PC-9 (cell line): Measurements from ENCODE around the gene TLE3. TPM values are rescaled to one million over a fixed set of nuclear protein-coding genes. Genes with fewer than 3 reads are reported as not detected.

Source experiments
- Bru-seq: library from RNA; stranded (reverse); fragments of 400-500 nt; gene quantifications from one replicate; lab custom pipeline; 2021; lab: Mats Ljungman, UMichigan
- BruChase-seq, 2 experiments: library from RNA; stranded (reverse); fragments of 400-500 nt; gene quantifications; one replicate each; lab custom pipeline; 2021; lab: Mats Ljungman, UMichigan
- BruUV-seq: library from RNA; stranded (reverse); fragments of 400-500 nt; replicated peaks from 2 replicates; lab custom pipeline; 2021; lab: Mats Ljungman, UMichigan
- CTCF ChIA-PET: fragments of 300-600 bp; sonication (Branson Sonifier 250); formaldehyde crosslinking; loops from one replicate; lab custom pipeline; 2022; ENCODE audit warnings: antibody characterized with exemption; lab: Charles Lee
- POLR2A ChIA-PET: fragments of 300-600 bp; sonication (Branson Sonifier 250); formaldehyde crosslinking; loops from one replicate; lab custom pipeline; 2022; ENCODE audit warnings: antibody characterized with exemption; ENCODE audit not compliant: unreplicated experiment; lab: Charles Lee
- DNase-seq, 2 experiments: peaks; one replicate each; pipeline versions ENCODE4 v3.0.0 to v3.0.0-alpha.2; 2015 to 2022; ENCODE audit warnings: mixed read lengths in 1 of 2
- H2AFZ ChIP-seq: fragments of 200-600 bp; sonication (generic); 2 replicates; pipeline ENCODE4 v1.8.1; 2017; ENCODE audit warnings: antibody characterized with exemption
- H3F3A ChIP-seq: fragments of 200-600 bp; sonication (generic); 2 replicates; pipeline ENCODE4 v1.8.1; 2017; ENCODE audit warnings: antibody characterized with exemption, mild to moderate bottlenecking, low read depth; ENCODE audit not compliant: insufficient read depth
- H3K27ac ChIP-seq: fragments of 200-600 bp; sonication (generic); 2 replicates; pipeline ENCODE4 v1.6.1; 2016; ENCODE audit warnings: mixed run types
- H3K27me3 ChIP-seq: fragments of 200-600 bp; sonication (generic); 2 replicates; pipeline ENCODE4 v1.6.1; 2016; ENCODE audit warnings: low read depth, mixed run types; ENCODE audit not compliant: insufficient read depth
- H3K36me3 ChIP-seq: fragments of 200-600 bp; sonication (generic); 2 replicates; pipeline ENCODE4 v1.6.1; 2016; ENCODE audit warnings: low read depth, mixed run types
- H3K4me1 ChIP-seq: fragments of 200-600 bp; sonication (generic); replicated peaks from 2 replicates; pipeline ENCODE4 v1.6.1; 2016; ENCODE audit warnings: mixed run types; ENCODE audit not compliant: insufficient read depth
- H3K4me2 ChIP-seq: fragments of 200-600 bp; sonication (generic); 2 replicates; pipeline ENCODE4 v1.6.1; 2017; ENCODE audit warnings: mixed run types
- H3K4me3 ChIP-seq: fragments of 200-600 bp; sonication (generic); 2 replicates; pipeline ENCODE4 v1.6.1; 2016; ENCODE audit warnings: mixed run types
- H3K79me2 ChIP-seq: fragments of 200-600 bp; sonication (generic); 2 replicates; pipeline ENCODE4 v1.6.1; 2017; ENCODE audit warnings: low read depth, mixed run types
- H3K9me2 ChIP-seq: fragments of 200-600 bp; sonication (generic); 2 replicates; pipeline ENCODE4 v1.8.1; 2017; ENCODE audit warnings: mild to moderate bottlenecking; ENCODE audit not compliant: insufficient read depth
- H3K9me3 ChIP-seq: fragments of 200-600 bp; sonication (generic); 2 replicates; pipeline ENCODE4 v1.8.1; 2016; ENCODE audit warnings: low read depth; ENCODE audit not compliant: insufficient read depth
- H4K20me1 ChIP-seq: fragments of 200-600 bp; sonication (generic); 2 replicates; pipeline ENCODE4 v1.8.1; 2017; ENCODE audit not compliant: insufficient read depth
- CTCF ChIP-seq: fragments of 200-600 bp; sonication (generic); conservative IDR thresholded peaks from 2 replicates; pipeline ENCODE4 v1.6.1; 2017; ENCODE audit warnings: mixed run types, antibody characterized with exemption, mild to moderate bottlenecking, moderate library complexity
- EZH2 ChIP-seq: fragments of 200-600 bp; sonication (generic); IDR thresholded peaks from 2 replicates; pipeline ENCODE4 v1.8.0; 2017; ENCODE audit warnings: antibody characterized with exemption, low read depth
- intact Hi-C: fragments of 100-400 bp; cut with micrococcal nuclease; formaldehyde crosslinking; loops from one replicate; pipeline ENCODE4 v1.10.0; 2022; ENCODE audit not compliant: unreplicated experiment
- long read RNA-seq: library from polyadenylated mRNA; stranded (forward); transcript quantifications from one replicate; pipeline ENCODE4 v2.0.0, GENCODE V29; 2022
- total RNA-seq: library from RNA; stranded (reverse); gene quantifications from 2 replicates; pipeline ENCODE4 v1.2.3, GENCODE V29; 2021

Gene TLE3
- total RNA-seq, result 51.3 and 72.4 TPM in 2 replicates
- Bru-seq, nascent RNA, result percentile 73 among the genes with signal in this experiment
- percentile 70 among the genes with signal in this experiment for BruChase-seq, experiment 1, labeled RNA remaining after a 2-hour chase
- percentile 79 among the genes with signal in this experiment for BruChase-seq, experiment 2, labeled RNA remaining after a 6-hour chase
- long read RNA-seq, partial matches to known transcripts, result 8 of 26 reads
- long read RNA-seq, other reads (novel, unspliced or antisense), result 18 of 26 reads

- Histone ChIP-seq H3F3A (peaks cover 21% of the 10 kb centered on the region), H3K4me3 (peak within 1 kb of the TSS; percentile 84), H4K20me1 (peaks cover 10% of the 10 kb centered on the region), H2AFZ (peak within 1 kb of the TSS; percentile 68), H3K27ac (peak within 1 kb of the TSS; percentile 78), H3K36me3 (no peaks in the 10 kb centered on the region), H3K9me2 (no peaks in the 10 kb centered on the region), H3K27me3 (no peaks in the 10 kb centered on the region), H3K79me2 (peaks cover 47% of the 10 kb centered on the region), H3K4me2 (peak within 1 kb of the TSS; percentile 91), H3K9me3 (no peaks in the 10 kb centered on the region), H3K4me1 (peaks cover 48% of the 10 kb centered on the region)
- DNase-seq, result peak; percentile 91 to 97
- ChIA-PET CTCF (interaction anchor here (0.5 to 0.6 kb wide), 2 partner anchors 377 to 518 kb away, joined by 4 to 7 read pairs; no protein-coding TSS in a partner anchor), POLR2A (interaction anchor here (0.7 to 1.0 kb wide), 4 partner anchors 373 to 513 kb away, joined by 3 to 4 read pairs (median 4); no protein-coding TSS in a partner anchor)
- TF ChIP-seq CTCF (peak; percentile 55; the same call in 1 of the 2 replicates), EZH2 (no peak)
- intact Hi-C loops, result loop anchor here (1.0 to 10.0 kb wide), 11 partner anchors 145 to 617 kb away; no protein-coding TSS in a partner anchor
- BruUV-seq, result TSS peak; percentile 55
These were observed at the start of gene TLE3 for GRCh38 chr15:70097321-70098152. Gene TLE3 (minus strand): TSS chr15:70097917. CDS start chr15:70096798, 1,119 bp downstream.

- DNase-seq, result no peak
- Histone ChIP-seq H3K4me1 (peaks cover 27% of the 10 kb centered on the region), H3K9me2 (no peaks in the 10 kb centered on the region), H2AFZ (no peak overlapping the region), H3K4me3 (no peak overlapping the region), H3K27me3 (no peaks in the 10 kb centered on the region), H3K27ac (no peak overlapping the region), H3K36me3 (no peaks in the 10 kb centered on the region), H4K20me1 (no peaks in the 10 kb centered on the region), H3K79me2 (no peaks in the 10 kb centered on the region), H3K4me2 (no peak overlapping the region), H3K9me3 (no peaks in the 10 kb centered on the region), H3F3A (peaks cover 5% of the 10 kb centered on the region; the same call in 1 of the 2 replicates)
- no TSS peak for BruUV-seq
- intact Hi-C loops, result no loop called here
- CTCF ChIA-PET, result interaction anchor here (0.5 kb wide), 1 partner anchor 9 kb away, joined by 3 read pairs; no protein-coding TSS in a partner anchor
- POLR2A ChIA-PET, result no interaction called here
- TF ChIP-seq CTCF, result no peak
- TF ChIP-seq EZH2, result no peak
These were observed 49.6 kb upstream of the TLE3 start for GRCh38 chr15:70147178-70147760.

- Histone ChIP-seq H3K27ac (no peak overlapping the region), H3K9me3 (no peaks in the 10 kb centered on the region), H3K79me2 (no peaks in the 10 kb centered on the region), H3K27me3 (no peaks in the 10 kb centered on the region), H3K36me3 (no peaks in the 10 kb centered on the region), H3K4me1 (peaks cover 32% of the 10 kb centered on the region), H3K4me3 (no peak overlapping the region), H3F3A (peaks cover 10% of the 10 kb centered on the region; the same call in 1 of the 2 replicates), H4K20me1 (no peaks in the 10 kb centered on the region), H3K9me2 (no peaks in the 10 kb centered on the region), H2AFZ (no peak overlapping the region), H3K4me2 (no peak overlapping the region)
- CTCF ChIA-PET, result interaction anchor here (0.5 kb wide), 1 partner anchor 9 kb away, joined by 3 read pairs; no protein-coding TSS in a partner anchor
- POLR2A ChIA-PET, result no interaction called here
- DNase-seq, result no peak
- BruUV-seq, result no TSS peak
- intact Hi-C loops, result no loop called here
- TF ChIP-seq EZH2, result no peak
- TF ChIP-seq CTCF, result no peak
These were observed 49.1 kb upstream of the TLE3 start for GRCh38 chr15:70146771-70147170.
